HT-29 (cell line): ENCODE results near the gene DGKI. TPM values are rescaled to one million over a fixed set of nuclear protein-coding genes. Genes with fewer than 3 reads are reported as not detected.

Source experiments
- DNase-seq: peaks from one replicate; pipeline ENCODE4 v3.0.0-alpha.2; 2015; ENCODE audit warnings: low spot score
- total RNA-seq: library from RNA; depleted of rRNA; stranded (reverse); fragments of >200 nt; shearing (Covaris generic); gene quantifications from 2 replicates; pipeline ENCODE4 v1.2.3, GENCODE V29; 2014

DGKI gene
- total RNA-seq, 1 experiment from 2014 or later, result not detected

GRCh38 chr7:137689761-137690160 is 157.0 kb downstream of the DGKI start:
- no peak for DNase-seq

DNA sequence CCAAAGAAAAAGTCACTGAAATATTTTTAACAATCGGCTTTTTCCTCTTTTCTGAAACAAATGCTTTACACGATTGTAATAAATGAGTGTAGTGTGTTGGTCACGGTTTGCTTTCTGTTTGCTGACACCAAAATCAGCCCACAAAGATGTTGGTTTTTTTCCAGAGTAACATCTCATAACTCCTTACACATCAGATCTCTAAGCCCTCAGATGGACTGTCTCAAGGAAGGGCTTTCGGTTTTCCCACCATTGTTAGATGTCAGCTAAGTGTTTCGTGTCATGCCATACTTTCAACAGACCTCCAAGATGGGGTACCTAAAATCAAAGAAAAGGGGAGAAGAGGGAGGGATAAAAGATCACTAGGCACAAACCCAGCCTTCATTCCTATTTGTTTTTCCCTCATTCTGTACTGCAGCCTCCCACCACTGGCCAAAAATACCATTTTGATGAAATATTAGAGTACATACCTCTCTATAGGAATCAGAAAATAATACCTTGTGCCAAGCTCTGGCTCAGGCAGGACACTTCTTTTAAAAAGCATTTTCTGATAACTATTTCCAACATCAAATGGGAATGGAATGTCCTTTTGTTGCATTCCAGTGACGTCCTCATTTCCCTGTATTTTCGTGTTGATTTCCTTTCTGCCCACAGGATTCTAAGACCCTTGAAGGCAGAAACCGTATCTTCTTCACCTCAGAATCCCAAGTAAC is 159.1 kb downstream of the DGKI start:
- no peak for DNase-seq

DNA sequence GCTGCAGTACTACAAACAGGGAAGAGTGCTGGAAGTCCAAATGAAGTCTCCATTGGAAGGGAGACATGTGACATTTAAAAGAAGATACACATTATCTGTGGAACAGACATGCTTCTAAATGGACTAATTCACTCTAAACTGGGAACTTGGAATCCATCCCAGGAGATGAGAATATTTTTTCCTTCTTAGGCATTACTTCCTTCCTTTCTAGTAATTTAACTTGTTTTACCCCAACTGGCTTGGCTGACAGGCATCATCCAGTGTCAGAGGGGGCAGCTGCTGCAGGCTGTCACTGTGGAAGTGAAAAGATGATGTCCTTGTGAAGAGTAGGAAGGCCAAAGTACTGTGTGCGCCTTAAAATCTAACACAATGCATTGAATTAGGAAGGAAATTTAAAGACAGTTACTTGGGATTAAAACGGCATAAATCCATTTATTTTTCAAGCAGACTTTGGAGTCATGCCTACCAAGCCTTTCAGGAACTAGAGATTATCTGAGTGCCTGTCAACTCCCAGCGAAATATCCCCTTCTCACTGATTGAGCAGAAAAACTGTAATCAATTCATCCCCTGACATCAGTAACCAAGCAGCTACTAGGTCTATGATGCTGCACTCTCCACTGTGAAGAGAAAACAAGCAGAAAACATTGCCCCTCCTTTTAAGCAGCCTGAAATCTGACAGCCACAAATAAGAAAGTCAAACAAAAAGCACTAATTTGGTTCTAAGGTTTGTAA is 161.2 kb downstream of the DGKI start:
- DNase-seq, result no peak

DNA sequence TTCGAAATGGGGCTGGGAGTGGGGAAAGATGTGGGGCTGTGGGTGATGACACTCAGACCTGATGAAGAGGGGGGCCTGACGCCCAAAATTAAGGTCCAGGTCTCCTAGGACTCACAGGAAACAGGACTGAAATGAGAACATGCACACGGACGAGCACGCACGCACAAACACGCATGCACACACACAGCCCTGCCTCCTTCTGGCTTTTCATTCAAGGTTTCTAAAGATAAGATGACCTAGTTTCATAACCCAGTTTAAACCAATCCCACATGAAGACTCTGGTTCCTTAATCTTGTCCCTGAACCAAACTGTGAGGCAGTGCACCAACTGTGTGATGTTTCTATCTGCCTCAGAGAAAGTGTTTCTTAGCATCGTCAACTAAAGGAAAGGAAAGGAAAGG is 162.0 kb downstream of the DGKI start:
- no peak for DNase-seq

DNA sequence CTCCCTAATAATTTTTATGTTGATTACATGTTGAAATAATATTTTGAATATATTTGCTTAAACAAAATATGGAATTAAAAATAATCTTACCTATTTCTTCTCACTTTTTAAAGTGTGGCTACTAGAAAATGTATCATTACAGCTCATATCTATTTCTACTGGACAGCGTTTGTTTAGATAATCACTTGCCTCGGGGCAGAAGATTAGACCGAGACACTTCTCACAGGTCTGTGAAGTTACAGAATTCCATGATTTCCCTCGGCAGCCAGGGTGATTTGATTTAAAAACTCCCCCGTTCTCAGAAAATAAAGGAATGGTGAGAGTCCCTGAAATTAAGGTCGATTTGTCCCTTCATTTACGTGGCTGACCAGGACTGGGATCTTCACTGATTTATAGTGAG is 162.5 kb downstream of the DGKI start:
- DNase-seq, result no peak

DNA sequence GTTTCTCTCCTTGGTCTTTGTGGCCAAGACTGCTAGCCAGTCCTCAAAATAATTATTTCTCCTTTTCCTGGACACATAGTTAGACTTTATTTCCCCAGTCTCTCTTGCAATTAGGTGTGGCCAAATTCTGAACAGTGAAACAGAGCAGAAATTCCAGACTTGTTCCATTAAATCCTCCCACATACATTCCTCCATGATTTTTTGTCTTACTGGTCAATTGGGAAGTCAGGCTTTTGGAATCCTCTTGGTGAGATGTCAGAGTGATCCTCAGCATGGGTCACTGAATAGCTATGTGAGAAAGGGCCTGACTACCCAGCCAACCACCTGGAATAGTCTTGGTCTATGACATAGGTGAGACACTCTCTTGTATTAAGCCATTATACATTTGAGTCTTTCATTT is 164.2 kb downstream of the DGKI start:
- no peak for DNase-seq

GRCh38 chr7:137681657-137682562 is 164.9 kb downstream of the DGKI start:
- DNase-seq, result no peak

DNA sequence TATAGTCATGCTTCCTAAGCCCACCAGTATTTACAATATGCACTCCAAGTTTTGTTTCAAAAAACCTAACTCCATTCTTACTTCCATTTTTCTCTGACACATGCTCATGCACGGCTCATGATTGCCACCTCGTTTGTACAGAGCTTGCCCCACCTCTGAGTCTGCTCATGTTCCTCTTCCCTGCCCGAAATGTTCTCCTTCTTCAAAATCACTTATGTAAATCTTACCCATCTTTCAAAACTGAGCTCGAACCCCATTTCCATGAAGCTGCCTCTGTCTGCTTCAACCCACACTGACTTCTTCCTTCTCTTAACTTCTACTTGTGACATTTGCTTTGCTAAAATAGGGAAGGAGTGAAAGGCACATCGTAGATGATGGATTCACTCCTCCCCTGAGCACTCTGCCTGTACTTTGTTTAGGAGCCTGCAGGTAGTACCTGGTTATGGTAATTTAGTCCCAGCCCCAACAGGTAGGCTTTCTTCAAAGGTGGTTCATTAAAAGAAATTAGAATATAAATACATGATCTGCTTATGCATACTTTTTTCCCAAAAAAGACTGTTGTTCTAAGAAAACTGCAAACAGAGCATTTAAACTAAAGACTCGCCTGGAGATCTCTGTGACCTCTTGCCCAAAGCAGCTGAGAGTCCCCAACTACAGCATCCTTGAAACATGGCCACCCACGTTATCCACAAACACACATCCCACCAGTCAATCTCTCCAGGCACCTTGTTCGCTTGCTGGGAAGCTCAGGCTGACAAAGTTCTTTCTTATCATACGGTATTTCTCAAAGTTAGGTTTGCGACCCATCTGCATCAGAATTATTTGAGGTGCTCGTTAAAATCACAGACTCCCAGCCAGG is 172.0 kb downstream of the DGKI start:
- DNase-seq, result no peak

DNA sequence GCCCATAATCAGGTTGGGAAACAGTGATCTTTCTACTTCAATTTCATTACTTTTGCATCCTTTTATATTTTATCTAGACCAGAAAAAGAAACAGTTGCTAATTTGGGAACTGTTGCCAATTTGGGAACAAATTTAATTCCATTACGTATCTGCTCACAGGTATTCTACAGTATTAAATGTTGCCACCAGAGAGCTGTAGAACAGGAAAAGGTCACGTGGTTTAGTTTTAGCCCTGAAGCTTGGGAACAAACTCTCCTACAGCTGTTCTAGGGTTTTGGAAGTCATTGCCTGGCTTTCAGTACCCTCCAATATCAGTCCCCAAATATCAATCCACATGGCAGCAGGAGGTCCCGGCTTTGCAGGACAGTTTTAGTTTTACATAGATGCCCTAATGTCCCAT is 172.7 kb downstream of the DGKI start:
- DNase-seq, result no peak

GRCh38 chr7:137671920-137672319 is 174.9 kb downstream of the DGKI start:
- DNase-seq, result no peak

DNA sequence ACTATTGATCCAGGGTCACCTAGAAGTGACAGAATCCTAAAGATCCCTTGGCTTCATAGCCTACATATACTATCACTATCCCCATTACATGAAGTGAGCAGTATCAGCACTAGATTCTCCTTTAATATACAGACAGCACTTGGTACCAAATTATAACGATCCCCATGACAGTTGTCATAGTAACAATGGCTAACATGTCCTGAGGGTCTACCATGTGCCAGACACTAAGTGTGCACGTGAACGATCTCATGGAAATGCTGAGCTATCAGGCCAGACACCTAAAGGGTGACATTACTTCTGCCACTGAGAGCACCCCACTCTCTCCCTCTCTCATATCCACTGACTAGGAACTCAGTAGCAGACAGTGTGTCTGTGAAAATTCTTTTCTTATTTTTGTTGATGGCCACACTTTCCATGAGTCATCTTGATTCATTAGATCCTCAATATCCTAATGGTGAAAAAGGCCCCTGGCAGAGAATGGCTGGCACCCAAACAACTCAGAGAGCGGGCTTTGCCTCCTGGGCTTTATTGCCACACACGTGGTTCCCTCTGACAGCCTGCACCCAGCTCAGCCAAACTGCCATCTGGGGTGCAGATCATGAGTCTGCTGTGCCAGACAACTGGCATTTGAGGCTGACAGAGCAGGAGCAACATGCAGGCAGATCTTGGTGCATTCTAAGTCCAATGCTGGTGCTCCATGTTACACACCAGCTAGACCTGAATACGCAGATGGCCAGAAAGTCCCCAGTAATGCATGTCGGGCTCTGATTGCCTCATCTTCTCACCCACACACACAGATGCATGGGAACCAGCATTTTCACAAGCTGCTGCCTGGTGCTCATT is 176.3 kb downstream of the DGKI start:
- DNase-seq, result no peak

DNA sequence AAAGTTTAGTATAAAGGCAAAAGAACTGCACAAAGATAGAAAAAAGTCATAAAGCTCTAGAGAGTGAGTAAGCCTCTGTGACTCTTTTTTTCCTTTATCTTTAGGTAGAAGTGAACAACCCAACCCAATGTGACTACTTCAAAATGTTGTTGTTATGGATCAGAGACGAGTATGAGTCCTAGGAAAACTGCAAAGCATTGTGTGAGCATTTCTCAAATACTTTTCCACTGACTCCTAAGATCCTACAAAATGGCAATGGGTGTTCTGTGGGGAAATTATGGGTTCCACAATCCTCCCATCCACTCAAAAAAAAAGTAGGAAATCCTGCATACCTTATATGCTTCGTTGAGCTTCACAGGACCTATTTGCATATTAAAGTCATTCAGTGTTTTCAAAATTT is 177.1 kb downstream of the DGKI start:
- DNase-seq, result no peak

- DNase-seq, result no peak
Observed at GRCh38 chr7:137668404-137668803, 178.4 kb downstream of the DGKI start.

GRCh38 chr7:137667633-137668387 is 179.0 kb downstream of the DGKI start:
- DNase-seq, result no peak

GRCh38 chr7:137664846-137665245 is 181.9 kb downstream of the DGKI start:
- DNase-seq, result no peak

GRCh38 chr7:137661634-137662033 is 185.1 kb downstream of the DGKI start:
- no peak for DNase-seq

DNA sequence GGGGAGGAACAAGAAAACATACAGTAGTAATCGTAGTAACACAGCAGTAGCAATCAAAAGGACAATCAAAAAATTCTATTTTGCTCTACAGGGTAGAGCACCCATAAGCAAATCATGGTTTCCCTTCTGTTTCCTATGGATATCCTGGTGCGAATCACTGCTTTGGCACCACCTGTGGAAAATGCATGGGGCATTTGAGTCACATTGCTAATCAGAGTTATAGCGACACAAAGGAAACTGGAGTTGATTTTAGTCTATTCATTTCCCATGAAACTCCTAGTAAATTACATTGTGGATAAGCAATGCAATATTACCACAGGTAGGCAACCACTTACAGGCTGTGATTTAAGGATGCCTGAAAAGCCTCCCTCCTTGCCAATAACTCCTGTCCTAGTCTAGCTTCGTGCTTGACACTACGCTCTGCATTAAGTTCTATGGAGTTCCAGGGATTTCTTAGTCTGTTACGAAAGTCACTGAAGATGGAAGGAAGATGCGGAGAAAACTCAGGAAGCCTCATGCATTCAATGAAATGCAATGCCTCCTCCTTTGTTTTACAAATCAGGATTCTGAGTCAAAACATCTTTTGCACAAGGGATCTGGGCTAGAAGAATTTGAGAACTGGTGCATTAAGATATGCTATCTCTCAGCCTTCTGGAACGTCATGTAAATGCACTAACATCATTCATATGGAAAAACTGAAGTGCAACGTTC is 188.4 kb downstream of the DGKI start:
- no peak for DNase-seq

DNA sequence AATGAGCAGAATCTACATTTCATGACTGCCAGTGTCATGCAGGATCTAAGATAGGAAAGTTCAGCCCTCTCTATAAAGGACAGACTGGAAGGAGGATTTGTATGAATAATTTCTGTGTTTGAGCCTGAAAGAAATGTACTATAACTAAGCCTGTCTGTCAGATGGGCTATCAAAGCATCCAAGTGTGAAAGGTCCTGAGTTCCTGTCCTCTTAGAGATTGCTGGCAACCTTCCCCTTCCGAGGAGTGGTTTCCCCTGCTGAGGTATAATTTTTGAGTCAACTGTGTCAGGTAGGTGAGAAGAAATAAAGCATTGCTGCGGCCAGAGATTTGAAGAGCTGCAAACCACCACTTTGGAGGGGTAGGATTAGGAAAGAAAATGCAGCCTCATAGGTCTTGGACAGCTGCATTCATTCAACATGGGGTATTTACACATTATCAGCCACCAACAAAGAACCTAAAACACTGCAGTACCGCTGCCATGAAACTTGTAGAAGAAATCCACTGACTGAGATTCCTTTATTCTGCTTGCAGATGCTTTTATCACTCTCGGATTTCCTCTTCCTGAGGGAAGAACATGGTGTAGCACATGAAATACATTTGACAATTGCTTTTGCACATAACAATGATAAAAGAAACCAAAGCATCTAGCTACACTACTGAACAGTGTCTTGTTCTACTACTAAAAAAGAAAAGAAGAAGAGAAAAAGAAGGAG is 189.1 kb downstream of the DGKI start:
- no peak for DNase-seq
